HG03095 (cell line): ENCODE results near the gene MSN.
"Not testable (repeated sequence)": the region's sequence is repeated elsewhere in the genome, so short reads cannot be mapped to it uniquely, and the experiment has no call there.

Source experiments
- ATAC-seq: cut with Tn5 transposase; IDR thresholded peaks from one replicate; pipeline ENCODE4 v1.9.1; 2021; ENCODE audit warnings: moderate library complexity; ENCODE audit not compliant: unreplicated experiment

MSN gene

DNA sequence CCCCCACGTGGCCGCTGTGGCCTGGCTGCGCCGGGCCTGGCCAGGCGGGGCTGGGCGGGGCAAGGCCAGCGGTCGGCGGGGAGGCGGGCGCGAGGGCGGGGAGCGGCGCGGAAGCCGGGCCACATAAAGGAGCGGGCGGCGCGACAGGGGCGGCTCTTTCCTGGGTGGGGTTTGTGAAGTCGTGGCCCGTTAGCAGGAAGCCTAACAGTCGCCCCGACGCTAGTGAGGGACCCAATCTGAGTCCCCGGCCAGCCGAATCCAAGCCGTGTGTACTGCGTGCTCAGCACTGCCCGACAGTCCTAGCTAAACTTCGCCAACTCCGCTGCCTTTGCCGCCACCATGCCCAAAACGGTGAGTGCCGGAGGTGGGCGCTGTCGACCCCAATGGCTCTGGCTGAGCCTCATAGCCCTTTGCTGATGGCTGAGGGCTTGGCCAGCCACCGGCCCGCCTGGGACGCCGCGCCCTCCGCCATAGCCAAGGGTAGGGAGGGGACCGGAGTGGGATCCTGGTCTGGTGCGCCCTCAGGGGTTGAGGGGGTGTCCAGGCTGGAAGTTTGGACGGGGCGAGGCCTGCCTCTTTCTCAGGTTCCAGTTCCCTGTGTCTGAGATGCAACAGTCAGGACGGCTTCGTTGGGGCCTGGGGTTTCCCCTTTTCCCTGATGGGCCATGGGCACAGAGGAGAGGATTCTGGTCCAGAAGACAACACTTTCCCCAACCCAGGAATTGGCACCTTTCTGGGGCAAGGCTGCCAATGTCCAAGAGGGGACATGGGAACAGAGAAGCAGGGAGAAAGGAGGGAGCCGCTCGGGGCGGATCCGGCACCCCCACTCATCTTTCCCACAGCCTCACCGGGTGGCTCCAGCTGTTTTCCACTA, at the start of gene MSN:
Gene MSN (plus strand): TSS at position 152 of the 874 bp plus-strand sequence. CDS start 188 bp downstream, at position 340.
- peak; percentile 73 for ATAC-seq

GRCh38 chrX:65620096-65620705, 47.3 kb upstream of the MSN start:
- not testable (repeated sequence) for ATAC-seq

GRCh38 chrX:65630771-65631170, 36.7 kb upstream of the MSN start:
- no peak for ATAC-seq

DNA sequence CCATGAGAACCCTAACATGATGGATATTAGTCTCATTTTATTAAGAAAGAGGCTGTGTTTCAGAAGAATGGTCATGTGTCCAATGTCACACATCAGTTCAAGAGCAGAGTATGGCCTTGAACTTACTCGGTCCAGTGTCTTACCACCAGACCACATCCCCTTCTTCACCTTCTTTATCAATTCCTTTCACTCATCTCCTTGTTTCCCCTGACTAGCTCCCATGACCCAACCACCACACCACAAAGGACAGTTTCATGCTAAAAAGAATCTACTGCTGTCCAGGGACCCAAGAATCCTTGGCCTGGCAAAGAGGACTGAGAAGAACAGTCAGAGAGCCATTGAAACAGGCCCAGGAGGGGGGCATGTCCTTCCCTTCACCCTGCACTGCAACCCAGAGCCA, 33.6 kb upstream of the MSN start:
- no peak for ATAC-seq

- ATAC-seq, result no peak
These were observed 32.7 kb upstream of the MSN start for GRCh38 chrX:65634732-65635131.

- no peak for ATAC-seq
These were observed 32.1 kb upstream of the MSN start for GRCh38 chrX:65635378-65635777.

GRCh38 chrX:65635822-65636221, 31.6 kb upstream of the MSN start:
- no peak for ATAC-seq

DNA sequence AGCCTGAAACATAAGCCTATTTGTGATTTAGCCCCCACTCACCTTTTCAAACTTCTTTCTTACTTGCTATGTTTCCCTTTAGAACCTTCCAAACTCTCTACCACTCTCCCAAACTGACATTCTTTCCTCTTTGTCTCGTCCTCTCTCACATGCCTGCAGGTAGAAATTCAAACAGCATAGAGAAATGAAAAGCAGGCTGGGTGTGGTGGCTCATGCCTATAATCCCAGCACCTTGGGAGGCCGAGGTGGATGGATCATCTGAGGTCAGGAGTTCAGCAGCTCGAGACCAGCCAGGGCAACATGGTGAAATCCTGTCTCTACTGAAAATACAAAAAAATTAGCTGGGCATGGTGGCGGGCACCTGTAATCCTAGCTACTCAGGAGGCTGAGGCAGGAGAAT, 31.2 kb upstream of the MSN start:
- not testable (repeated sequence) for ATAC-seq

- ATAC-seq, result no peak
These were observed 30.1 kb upstream of the MSN start for GRCh38 chrX:65637335-65637734.

DNA sequence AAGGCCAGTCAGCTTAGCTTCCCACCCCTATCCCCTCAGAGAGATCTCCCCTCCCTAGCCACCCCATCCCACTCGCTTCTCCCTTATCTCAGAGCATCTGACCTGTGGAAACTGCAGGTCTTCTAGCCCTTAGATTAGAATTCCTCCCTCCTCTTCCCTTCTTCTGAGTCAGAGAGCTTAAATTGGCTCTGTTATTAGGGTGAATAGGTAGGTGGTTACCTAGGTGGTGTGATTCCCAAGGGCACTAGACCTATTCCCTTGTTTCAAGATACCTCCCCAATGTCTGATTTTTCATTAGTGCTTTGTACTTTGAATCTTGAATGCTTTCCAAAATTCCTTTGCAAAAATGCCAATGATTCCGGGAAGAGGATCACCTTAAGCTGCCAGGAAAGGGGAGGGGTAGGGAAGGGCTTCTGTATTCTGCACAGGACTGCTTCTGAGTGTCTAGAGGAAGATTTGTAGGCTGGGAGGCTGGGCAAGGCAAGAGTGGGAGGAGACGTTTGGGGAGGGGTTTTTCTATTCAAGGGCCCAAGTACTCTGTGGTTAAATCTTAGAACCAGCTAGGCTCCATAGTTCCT, 24.5 kb upstream of the MSN start:
- ATAC-seq, result no peak

DNA sequence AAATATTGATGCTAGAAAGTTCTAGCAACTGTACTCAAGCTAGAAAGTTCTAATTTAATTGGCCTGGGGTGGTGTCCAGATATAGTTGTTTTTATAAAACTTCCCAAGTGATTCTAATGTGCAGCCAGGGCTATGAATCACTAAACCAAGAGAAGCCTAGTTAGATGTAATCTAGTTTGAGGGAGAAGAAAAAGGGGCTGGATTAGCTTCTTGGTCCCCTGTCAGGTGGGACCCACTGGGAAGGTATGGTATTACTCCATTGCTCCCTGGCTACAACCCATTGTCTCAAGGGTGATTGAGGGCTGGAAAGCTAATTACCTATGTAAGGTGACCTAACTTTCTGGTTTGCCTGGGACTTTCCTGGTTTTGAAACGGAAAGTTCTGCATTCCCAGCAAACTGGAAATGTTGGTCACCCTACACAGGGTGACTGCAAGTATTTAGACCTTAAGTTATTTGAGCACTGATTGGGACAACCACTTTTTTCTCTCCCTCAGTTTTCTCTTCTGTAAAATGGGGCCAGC, 23.9 kb upstream of the MSN start:
- no peak for ATAC-seq

GRCh38 chrX:65644621-65645289, 22.7 kb upstream of the MSN start:
- no peak for ATAC-seq

GRCh38 chrX:65647801-65648200, 19.7 kb upstream of the MSN start:
- ATAC-seq, result no peak

DNA sequence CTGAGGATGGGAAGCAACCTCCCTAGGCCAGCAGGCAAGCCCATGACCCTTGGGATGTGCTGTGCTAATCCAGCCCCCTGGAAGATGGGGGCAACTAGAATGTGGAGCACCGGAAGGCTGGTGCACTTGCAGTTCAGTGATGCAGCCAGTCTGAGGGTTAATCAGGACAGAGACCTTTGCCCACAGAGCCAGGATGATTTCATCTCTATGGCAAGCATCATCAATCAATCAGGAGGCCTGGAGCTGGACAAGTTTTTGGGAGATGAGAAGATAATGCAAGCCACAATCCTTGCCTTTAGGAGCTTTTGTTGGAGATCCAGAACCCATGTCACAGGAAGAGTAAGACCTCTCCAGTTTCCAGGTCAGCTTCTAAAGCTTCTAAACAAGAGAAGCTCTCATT, 15.4 kb upstream of the MSN start:
- no peak for ATAC-seq

- ATAC-seq, result not testable (repeated sequence)
These were observed 10.4 kb upstream of the MSN start for GRCh38 chrX:65657009-65657441.

- ATAC-seq, result no peak
These were observed 9.8 kb upstream of the MSN start for GRCh38 chrX:65657659-65658058.

DNA sequence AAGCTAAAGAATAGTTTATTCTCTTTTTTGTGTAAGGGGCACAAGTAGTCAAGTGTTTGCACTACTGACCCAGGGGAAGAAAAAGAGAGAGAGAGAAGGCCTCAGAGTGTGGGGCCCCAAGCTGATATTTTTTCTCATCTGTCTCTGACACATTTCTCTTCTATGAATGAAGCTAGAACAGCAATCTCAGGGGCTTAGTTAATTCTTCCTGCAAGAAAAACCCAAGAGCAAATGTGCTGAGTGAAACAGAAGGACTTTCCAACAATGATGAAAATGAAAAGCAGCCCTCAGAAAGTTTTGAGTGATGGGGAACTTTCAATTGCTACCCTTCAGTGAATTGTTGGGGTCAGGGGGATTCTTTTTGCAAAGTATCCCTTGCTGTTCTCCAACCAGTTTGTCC, 9.2 kb upstream of the MSN start:
- no peak for ATAC-seq

- ATAC-seq, result peak; percentile 22
These were observed 324 bp upstream of the MSN start for GRCh38 chrX:65667157-65667502.

DNA sequence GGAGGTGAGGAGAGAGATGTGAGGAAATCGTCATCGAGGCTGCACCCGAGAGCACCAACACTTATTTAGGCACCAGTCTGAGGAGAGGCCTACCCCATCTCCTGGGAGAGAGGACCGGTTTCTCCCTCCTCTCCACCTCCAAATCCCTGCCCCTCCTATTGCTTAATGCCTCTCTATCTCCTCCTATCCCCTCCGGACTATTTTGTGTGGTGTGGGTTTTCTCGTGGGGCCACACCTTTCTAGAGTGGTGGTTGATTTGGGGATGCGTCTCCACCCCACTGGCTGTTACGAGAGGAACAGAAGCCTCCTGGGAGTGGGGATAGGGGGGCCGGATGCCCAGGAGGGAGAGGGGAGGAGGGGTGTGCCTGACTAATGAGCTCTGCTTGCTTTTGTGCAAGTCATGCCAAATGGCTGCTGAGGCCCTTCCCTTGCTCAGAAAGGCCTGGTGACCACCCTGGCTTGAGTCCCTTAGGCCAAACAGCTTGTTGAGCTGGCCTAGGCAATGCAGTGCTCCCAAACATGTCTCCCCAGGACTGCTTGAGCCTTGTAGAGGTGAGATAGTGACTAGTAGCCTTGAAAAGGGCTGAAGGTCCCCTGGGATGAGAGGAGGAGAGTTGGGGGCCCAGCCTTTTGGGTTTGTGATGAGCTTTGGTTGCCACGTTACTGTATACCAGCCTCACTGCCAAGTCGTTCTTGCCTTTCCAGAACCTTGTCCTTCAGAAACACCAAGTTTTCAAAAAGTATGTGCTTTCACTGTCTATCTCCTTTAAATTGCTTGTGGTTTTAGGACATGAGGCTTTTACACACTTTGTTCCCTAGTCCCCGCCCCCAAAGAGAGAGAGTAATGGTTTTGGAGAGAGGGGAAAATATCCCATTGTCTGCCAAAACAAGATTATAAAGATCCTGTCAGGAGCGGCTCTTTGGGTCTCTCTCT, 1.2 kb downstream of the MSN start:
- ATAC-seq, result no peak

GRCh38 chrX:65671286-65671685, 3.8 kb downstream of the MSN start:
- no peak for ATAC-seq
